ENCODE results near the gene P2RX4.

Gene P2RX4

GRCh38 chr12:121245031-121245430, 35.1 kb downstream of the P2RX4 start:
- no peak for DNase-seq (ENCODE audit: low read depth)
- TF ChIP-seq CTCF (conservative IDR thresholded peaks at IDR 0.05; ENCODE audit: low read depth, low read length), result no peak
- H3K4me3 ChIP-seq (ENCODE audit: low read length), result no peak overlapping the region

GRCh38 chr12:121245951-121246350, 36.0 kb downstream of the P2RX4 start:
- no peak for DNase-seq (ENCODE audit: low read depth)
- no peak overlapping the region for H3K4me3 ChIP-seq (ENCODE audit: low read length)
- no peak for TF ChIP-seq CTCF (conservative IDR thresholded peaks at IDR 0.05; ENCODE audit: low read depth, low read length)

- DNase-seq (ENCODE audit: low read depth), result no peak
- H3K4me3 ChIP-seq (ENCODE audit: low read length), result no peak overlapping the region
- no peak for TF ChIP-seq CTCF (conservative IDR thresholded peaks at IDR 0.05; ENCODE audit: low read depth, low read length)
Measured at GRCh38 chr12:121246893-121247557, 37.1 kb downstream of the P2RX4 start.

- H3K4me3 ChIP-seq (ENCODE audit: low read length), result no peak overlapping the region
- TF ChIP-seq CTCF (conservative IDR thresholded peaks at IDR 0.05; ENCODE audit: low read depth, low read length), result no peak
Measured at GRCh38 chr12:121248622-121249021, 38.7 kb downstream of the P2RX4 start.

GRCh38 chr12:121250359-121250758, 40.4 kb downstream of the P2RX4 start:
- TF ChIP-seq CTCF (conservative IDR thresholded peaks at IDR 0.05; ENCODE audit: low read depth, low read length), result no peak
- no peak for DNase-seq (ENCODE audit: low read depth)
- no peak overlapping the region for H3K4me3 ChIP-seq (ENCODE audit: low read length)

More at GRCh38 chr12:121248622-121249021, 38.7 kb downstream of the P2RX4 start:
- no peak for DNase-seq (ENCODE audit: low read depth)

- no peak for DNase-seq (ENCODE audit: low read depth)
- TF ChIP-seq CTCF (conservative IDR thresholded peaks at IDR 0.05; ENCODE audit: low read depth, low read length), result no peak
- no peak overlapping the region for H3K4me3 ChIP-seq (ENCODE audit: low read length)
Measured at GRCh38 chr12:121251838-121252237, 41.9 kb downstream of the P2RX4 start.

DNA sequence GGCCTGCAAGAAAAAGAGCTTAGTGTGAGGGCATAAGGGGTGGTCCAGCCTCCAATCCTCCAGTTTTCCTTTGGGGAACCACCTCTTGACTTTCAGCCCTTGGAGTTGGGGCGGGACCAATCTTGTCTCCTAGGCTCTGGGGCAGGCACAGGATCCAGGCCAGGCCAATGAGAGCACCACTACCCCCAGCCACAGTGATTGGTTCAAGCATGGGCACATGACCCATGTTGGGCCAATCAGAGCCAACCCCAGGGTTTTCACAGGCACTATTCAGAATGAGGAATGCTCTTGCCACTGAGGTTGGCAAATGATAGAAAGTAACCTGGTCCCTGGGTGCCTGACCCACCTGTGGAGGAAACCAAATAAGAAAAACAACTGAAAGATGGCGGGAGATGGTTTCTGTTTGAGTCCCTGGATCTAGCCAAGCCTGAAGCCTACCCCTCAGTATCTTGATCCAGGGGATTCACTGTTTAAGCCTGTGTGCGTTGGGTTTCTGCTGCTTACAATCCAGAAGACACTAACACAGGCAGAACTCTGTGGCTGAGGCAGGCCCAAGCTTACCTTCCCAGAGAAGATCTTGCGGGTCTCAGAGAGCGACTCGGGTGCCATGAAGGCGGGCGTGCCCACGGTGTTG, 42.9 kb downstream of the P2RX4 start:
- no peak for TF ChIP-seq CTCF (conservative IDR thresholded peaks at IDR 0.05; ENCODE audit: low read depth, low read length)
- no peak for DNase-seq (ENCODE audit: low read depth)
- no peak overlapping the region for H3K4me3 ChIP-seq (ENCODE audit: low read length)

Measured in retinal pigment epithelial cell (primary cell).